Measurements from ENCODE around the gene WSCD1.

WSCD1 gene

DNA sequence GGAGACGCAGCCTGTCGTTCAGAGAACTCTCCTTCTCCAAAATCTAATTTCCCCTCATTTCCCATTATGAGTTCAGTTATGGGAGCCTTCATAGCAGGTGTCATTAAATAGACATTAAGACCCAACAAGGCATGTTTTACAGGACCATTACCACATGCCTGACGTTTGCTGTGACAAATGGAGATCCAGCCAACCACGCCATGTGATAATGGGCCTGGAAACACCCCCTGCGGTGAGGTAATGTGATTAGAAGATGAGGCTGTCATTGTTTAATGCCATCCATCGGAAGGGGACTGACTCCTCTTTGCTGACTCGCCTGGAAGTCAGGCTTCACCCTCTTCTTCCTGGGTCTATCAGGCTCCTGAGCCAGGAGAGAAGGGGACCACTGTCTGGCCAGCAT is 76.9 kb downstream of the WSCD1 start:
- TF ChIP-seq EZH2 (IDR thresholded peaks at IDR 0.05; ENCODE audit: borderline replicate concordance, low read depth, low read length, severe bottlenecking): no peak
- TF ChIP-seq, protein P1, sequence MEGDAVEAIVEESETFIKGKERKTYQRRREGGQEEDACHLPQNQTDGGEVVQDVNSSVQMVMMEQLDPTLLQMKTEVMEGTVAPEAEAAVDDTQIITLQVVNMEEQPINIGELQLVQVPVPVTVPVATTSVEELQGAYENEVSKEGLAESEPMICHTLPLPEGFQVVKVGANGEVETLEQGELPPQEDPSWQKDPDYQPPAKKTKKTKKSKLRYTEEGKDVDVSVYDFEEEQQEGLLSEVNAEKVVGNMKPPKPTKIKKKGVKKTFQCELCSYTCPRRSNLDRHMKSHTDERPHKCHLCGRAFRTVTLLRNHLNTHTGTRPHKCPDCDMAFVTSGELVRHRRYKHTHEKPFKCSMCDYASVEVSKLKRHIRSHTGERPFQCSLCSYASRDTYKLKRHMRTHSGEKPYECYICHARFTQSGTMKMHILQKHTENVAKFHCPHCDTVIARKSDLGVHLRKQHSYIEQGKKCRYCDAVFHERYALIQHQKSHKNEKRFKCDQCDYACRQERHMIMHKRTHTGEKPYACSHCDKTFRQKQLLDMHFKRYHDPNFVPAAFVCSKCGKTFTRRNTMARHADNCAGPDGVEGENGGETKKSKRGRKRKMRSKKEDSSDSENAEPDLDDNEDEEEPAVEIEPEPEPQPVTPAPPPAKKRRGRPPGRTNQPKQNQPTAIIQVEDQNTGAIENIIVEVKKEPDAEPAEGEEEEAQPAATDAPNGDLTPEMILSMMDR (IDR thresholded peaks at IDR 0.05; ENCODE audit: borderline replicate concordance, extremely low read depth, low read length, poor library complexity, severe bottlenecking): no peak
- H3K79me2 ChIP-seq (ENCODE audit: insufficient read depth, low read length): no peaks in the 10 kb centered on the region
- no peaks in the 10 kb centered on the region for H3K4me1 ChIP-seq (ENCODE audit: insufficient read depth, low read length)
- no peak overlapping the region for H3K4me3 ChIP-seq (ENCODE audit: low read depth in 1 of 2, low read length in 2 of 2)
- ATAC-seq (ENCODE audit: insufficient read depth, low read depth): no peak
- H3K36me3 ChIP-seq (ENCODE audit: insufficient read depth, low read length): no peaks in the 10 kb centered on the region
- DNase-seq: no peak
- no peaks in the 10 kb centered on the region for H3K27me3 ChIP-seq (ENCODE audit: insufficient read depth, low read length, poor library complexity)
- H2AFZ ChIP-seq (ENCODE audit: low read depth, low read length): no peak overlapping the region
- no peak overlapping the region for H3K27ac ChIP-seq (ENCODE audit: low read length)
- no peaks in the 10 kb centered on the region for H3K9me3 ChIP-seq (ENCODE audit: insufficient read depth, low read length, severe bottlenecking)
- H4K20me1 ChIP-seq (ENCODE audit: insufficient read depth, low read length): no peaks in the 10 kb centered on the region
- no peak overlapping the region for H3K9ac ChIP-seq (ENCODE audit: low read depth, low read length)
- no peak overlapping the region for H3K4me2 ChIP-seq (ENCODE audit: insufficient read depth, low read length)

DNA sequence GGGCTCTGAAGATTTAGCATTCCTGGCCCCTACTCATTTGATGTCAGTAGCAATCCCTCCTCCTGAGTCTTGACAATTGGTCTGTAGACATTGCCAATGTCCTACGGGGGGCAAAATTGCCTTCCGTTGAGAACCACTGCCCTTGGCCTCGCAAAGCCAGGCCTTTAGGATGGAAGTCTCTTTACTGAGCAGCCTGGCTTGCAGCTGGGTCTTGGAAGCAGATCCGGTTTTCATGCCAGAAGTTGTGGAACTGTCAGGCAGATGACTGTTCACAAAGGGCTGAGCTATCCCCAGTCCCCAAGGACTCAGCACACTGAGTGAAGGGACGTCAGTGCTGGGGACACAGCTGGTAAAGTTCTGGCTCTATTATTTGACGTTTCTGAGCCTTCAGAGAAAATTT is 83.2 kb downstream of the WSCD1 start:
- Histone ChIP-seq H3K4me1 (ENCODE audit: insufficient read depth, low read length) (no peaks in the 10 kb centered on the region), H3K27ac (ENCODE audit: low read length) (no peak overlapping the region), H3K27me3 (ENCODE audit: insufficient read depth, low read length, poor library complexity) (peaks cover 7% of the 10 kb centered on the region), H3K79me2 (ENCODE audit: insufficient read depth, low read length) (no peaks in the 10 kb centered on the region), H3K9me3 (ENCODE audit: insufficient read depth, low read length, severe bottlenecking) (no peaks in the 10 kb centered on the region), H3K36me3 (ENCODE audit: insufficient read depth, low read length) (no peaks in the 10 kb centered on the region), H3K4me3 (ENCODE audit: low read depth in 1 of 2, low read length in 2 of 2) (no peak overlapping the region), H3K9ac (ENCODE audit: low read depth, low read length) (no peak overlapping the region), H3K4me2 (ENCODE audit: insufficient read depth, low read length) (no peak overlapping the region), H2AFZ (ENCODE audit: low read depth, low read length) (no peak overlapping the region), H4K20me1 (ENCODE audit: insufficient read depth, low read length) (no peaks in the 10 kb centered on the region; the same call in 1 of the 2 replicates)
- TF ChIP-seq EZH2 (IDR thresholded peaks at IDR 0.05; ENCODE audit: borderline replicate concordance, low read depth, low read length, severe bottlenecking): no peak
- TF ChIP-seq, protein P1 (IDR thresholded peaks at IDR 0.05; ENCODE audit: borderline replicate concordance, extremely low read depth, low read length, poor library complexity, severe bottlenecking): no peak
- DNase-seq (no peak), ATAC-seq (ENCODE audit: insufficient read depth, low read depth) (no peak)

DNA sequence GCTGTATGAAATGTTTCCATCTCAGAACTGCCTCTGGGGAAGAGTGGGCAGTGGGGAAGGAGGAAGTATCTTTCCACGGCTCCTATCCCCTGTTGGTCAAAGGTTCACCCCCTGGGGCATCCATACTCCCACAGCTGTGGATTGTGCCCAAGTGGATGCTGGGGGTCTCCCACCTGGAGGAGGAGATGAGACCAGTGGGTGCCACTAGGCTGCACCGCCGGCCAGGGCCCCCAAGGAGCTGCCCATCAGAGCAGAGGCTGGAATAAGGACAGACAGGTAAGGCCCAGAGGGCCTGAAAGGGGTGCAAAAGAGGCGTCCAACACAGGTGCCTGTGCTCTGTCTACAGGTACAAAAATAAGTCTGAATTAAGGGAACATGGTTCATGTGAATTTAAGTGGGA is 87.5 kb downstream of the WSCD1 start:
- no peak overlapping the region for H3K27ac ChIP-seq (ENCODE audit: low read length)
- no peaks in the 10 kb centered on the region; the same call in 1 of the 2 replicates for H4K20me1 ChIP-seq (ENCODE audit: insufficient read depth, low read length)
- H3K79me2 ChIP-seq (ENCODE audit: insufficient read depth, low read length): no peaks in the 10 kb centered on the region
- no peak for ATAC-seq (ENCODE audit: insufficient read depth, low read depth)
- H3K4me3 ChIP-seq (ENCODE audit: low read depth in 1 of 2, low read length in 2 of 2): no peak overlapping the region
- H3K9ac ChIP-seq (ENCODE audit: low read depth, low read length): no peak overlapping the region
- H3K4me1 ChIP-seq (ENCODE audit: insufficient read depth, low read length): no peaks in the 10 kb centered on the region
- no peak for DNase-seq
- no peak overlapping the region for H3K4me2 ChIP-seq (ENCODE audit: insufficient read depth, low read length)
- H3K9me3 ChIP-seq (ENCODE audit: insufficient read depth, low read length, severe bottlenecking): no peaks in the 10 kb centered on the region
- peaks cover 15% of the 10 kb centered on the region for H3K27me3 ChIP-seq (ENCODE audit: insufficient read depth, low read length, poor library complexity)
- H3K36me3 ChIP-seq (ENCODE audit: insufficient read depth, low read length): no peaks in the 10 kb centered on the region
- no peak for TF ChIP-seq EZH2 (IDR thresholded peaks at IDR 0.05; ENCODE audit: borderline replicate concordance, low read depth, low read length, severe bottlenecking)
- TF ChIP-seq, protein P1 (IDR thresholded peaks at IDR 0.05; ENCODE audit: borderline replicate concordance, extremely low read depth, low read length, poor library complexity, severe bottlenecking): no peak
- H2AFZ ChIP-seq (ENCODE audit: low read depth, low read length): no peak overlapping the region
